ENCODE data around the gene RABGAP1L.

Gene RABGAP1L

GRCh38 chr1:174696026-174696821, 536.9 kb downstream of the RABGAP1L start:
- Histone ChIP-seq H3K79me2 (ENCODE audit: insufficient read depth, low read length) (no peaks in the 10 kb centered on the region), H2AFZ (ENCODE audit: low read depth, low read length, severe bottlenecking) (no peak overlapping the region)

GRCh38 chr1:174700314-174700713, 541.0 kb downstream of the RABGAP1L start:
- Histone ChIP-seq H3K27me3 (ENCODE audit: low read length) (no peaks in the 10 kb centered on the region), H3K9me2 (replicated peaks; ENCODE audit: insufficient read depth, low read length) (no peaks in the 10 kb centered on the region), H3F3A (ENCODE audit: insufficient read depth) (no peaks in the 10 kb centered on the region), H3K79me2 (ENCODE audit: insufficient read depth, low read length) (no peaks in the 10 kb centered on the region), H3K36me3 (ENCODE audit: low read length) (peaks cover 22% of the 10 kb centered on the region; the same call in 1 of the 2 replicates), H3K27ac (ENCODE audit: low read depth, low read length) (no peak overlapping the region), H4K20me1 (ENCODE audit: low read depth, low read length) (no peaks in the 10 kb centered on the region), H3K9ac (ENCODE audit: low read length) (no peak overlapping the region), H3K9me3 (ENCODE audit: insufficient read depth, low read length) (no peaks in the 10 kb centered on the region), H3K4me3 (ENCODE audit: insufficient read depth, low read length, poor library complexity, severe bottlenecking) (no peak overlapping the region), H2AFZ (ENCODE audit: low read depth, low read length, severe bottlenecking) (no peak overlapping the region), H3K4me2 (ENCODE audit: low read depth, low read length, poor library complexity, severe bottlenecking) (no peak overlapping the region)
- TF ChIP-seq CTCF (IDR thresholded peaks at IDR 0.05; ENCODE audit: insufficient read depth, low read length, poor library complexity, severe bottlenecking) = no peak
- TF ChIP-seq EZH2phosphoT487 (conservative IDR thresholded peaks at IDR 0.05; ENCODE audit: low read length) = no peak

More at GRCh38 chr1:174696026-174696821, 536.9 kb downstream of the RABGAP1L start:
- no peak for TF ChIP-seq CTCF (IDR thresholded peaks at IDR 0.05; ENCODE audit: insufficient read depth, low read length, poor library complexity, severe bottlenecking)
- no peak for TF ChIP-seq EZH2phosphoT487 (conservative IDR thresholded peaks at IDR 0.05; ENCODE audit: low read length)
- no peaks in the 10 kb centered on the region for H3K9me2 ChIP-seq (replicated peaks; ENCODE audit: insufficient read depth, low read length)
- no peaks in the 10 kb centered on the region for H3F3A ChIP-seq (ENCODE audit: insufficient read depth)
- H3K4me2 ChIP-seq (ENCODE audit: low read depth, low read length, poor library complexity, severe bottlenecking) = no peak overlapping the region
- peaks cover 17% of the 10 kb centered on the region; the same call in 1 of the 2 replicates for H3K36me3 ChIP-seq (ENCODE audit: low read length)
- H3K27me3 ChIP-seq (ENCODE audit: low read length) = no peaks in the 10 kb centered on the region
- no peak overlapping the region for H3K9ac ChIP-seq (ENCODE audit: low read length)
- H4K20me1 ChIP-seq (ENCODE audit: low read depth, low read length) = no peaks in the 10 kb centered on the region
- no peaks in the 10 kb centered on the region for H3K9me3 ChIP-seq (ENCODE audit: insufficient read depth, low read length)
- H3K27ac ChIP-seq (ENCODE audit: low read depth, low read length) = no peak overlapping the region
- H3K4me3 ChIP-seq (ENCODE audit: insufficient read depth, low read length, poor library complexity, severe bottlenecking) = no peak overlapping the region

- peaks cover 26% of the 10 kb centered on the region; the same call in 1 of the 2 replicates for H3K36me3 ChIP-seq (ENCODE audit: low read length)
- H2AFZ ChIP-seq (ENCODE audit: low read depth, low read length, severe bottlenecking) = no peak overlapping the region
- no peaks in the 10 kb centered on the region for H3F3A ChIP-seq (ENCODE audit: insufficient read depth)
- H3K79me2 ChIP-seq (ENCODE audit: insufficient read depth, low read length) = no peaks in the 10 kb centered on the region
- no peak overlapping the region for H3K4me2 ChIP-seq (ENCODE audit: low read depth, low read length, poor library complexity, severe bottlenecking)
- H3K9me3 ChIP-seq (ENCODE audit: insufficient read depth, low read length) = no peaks in the 10 kb centered on the region
- H3K27me3 ChIP-seq (ENCODE audit: low read length) = no peaks in the 10 kb centered on the region
- no peak overlapping the region for H3K4me3 ChIP-seq (ENCODE audit: insufficient read depth, low read length, poor library complexity, severe bottlenecking)
- H3K9ac ChIP-seq (ENCODE audit: low read length) = no peak overlapping the region
- H4K20me1 ChIP-seq (ENCODE audit: low read depth, low read length) = no peaks in the 10 kb centered on the region
- TF ChIP-seq CTCF (IDR thresholded peaks at IDR 0.05; ENCODE audit: insufficient read depth, low read length, poor library complexity, severe bottlenecking) = no peak
- no peak for TF ChIP-seq EZH2phosphoT487 (conservative IDR thresholded peaks at IDR 0.05; ENCODE audit: low read length)
- no peak overlapping the region for H3K27ac ChIP-seq (ENCODE audit: low read depth, low read length)
- no peaks in the 10 kb centered on the region for H3K9me2 ChIP-seq (replicated peaks; ENCODE audit: insufficient read depth, low read length)
These were observed 541.5 kb downstream of the RABGAP1L start for GRCh38 chr1:174700775-174701174.
